Measurements from ENCODE around the gene IKZF5. TPM values are rescaled to one million over a fixed set of nuclear protein-coding genes. Genes with fewer than 3 reads are reported as not detected.

IKZF5 gene
- total RNA-seq, 1 donor from 2014 or later, result 17.0 TPM

DNA sequence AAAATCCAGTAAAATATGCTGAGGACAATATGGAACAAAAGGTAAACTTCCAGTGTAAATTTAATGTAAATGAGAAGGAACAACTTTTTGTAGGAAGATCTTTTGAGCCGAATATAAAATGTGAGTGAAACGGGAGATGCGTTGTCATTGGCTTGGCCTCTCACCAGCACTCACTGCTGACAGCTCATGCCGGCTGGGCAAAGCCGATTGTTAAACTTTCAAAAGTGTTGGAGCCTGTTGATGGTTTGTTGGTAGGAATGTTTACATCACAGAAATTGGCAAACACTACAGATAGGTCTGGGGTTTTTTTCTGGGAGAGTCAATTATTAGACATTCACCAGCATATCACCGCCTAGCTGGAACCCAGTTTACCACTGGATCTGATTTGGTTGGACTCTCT lies 22.3 kb downstream of the IKZF5 start:
- no peak for ATAC-seq (ENCODE audit: low read depth)
- H3K36me3 Mint-ChIP-seq (ENCODE audit: low read depth), result peaks cover 24% of the 10 kb centered on the region
- no peak overlapping the region for H3K4me3 Mint-ChIP-seq

GRCh38 chr10:122984708-122985107 lies 23.9 kb downstream of the IKZF5 start:
- intact Hi-C loops (cut with micrococcal nuclease), result no loop called here
- POLR2A ChIA-PET, result interaction anchor here (2.6 kb wide), 1 partner anchor 24 kb away, joined by 10 read pairs; the partner anchor contains the start of genes ACADSB and IKZF5
- H3K9me3 Mint-ChIP-seq, result no peaks in the 10 kb centered on the region
- no peak overlapping the region for H3K27ac Mint-ChIP-seq
- CTCF ChIA-PET, result no interaction called here
- no peak for ATAC-seq (ENCODE audit: low read depth)
- TF ChIP-seq, protein P1, sequence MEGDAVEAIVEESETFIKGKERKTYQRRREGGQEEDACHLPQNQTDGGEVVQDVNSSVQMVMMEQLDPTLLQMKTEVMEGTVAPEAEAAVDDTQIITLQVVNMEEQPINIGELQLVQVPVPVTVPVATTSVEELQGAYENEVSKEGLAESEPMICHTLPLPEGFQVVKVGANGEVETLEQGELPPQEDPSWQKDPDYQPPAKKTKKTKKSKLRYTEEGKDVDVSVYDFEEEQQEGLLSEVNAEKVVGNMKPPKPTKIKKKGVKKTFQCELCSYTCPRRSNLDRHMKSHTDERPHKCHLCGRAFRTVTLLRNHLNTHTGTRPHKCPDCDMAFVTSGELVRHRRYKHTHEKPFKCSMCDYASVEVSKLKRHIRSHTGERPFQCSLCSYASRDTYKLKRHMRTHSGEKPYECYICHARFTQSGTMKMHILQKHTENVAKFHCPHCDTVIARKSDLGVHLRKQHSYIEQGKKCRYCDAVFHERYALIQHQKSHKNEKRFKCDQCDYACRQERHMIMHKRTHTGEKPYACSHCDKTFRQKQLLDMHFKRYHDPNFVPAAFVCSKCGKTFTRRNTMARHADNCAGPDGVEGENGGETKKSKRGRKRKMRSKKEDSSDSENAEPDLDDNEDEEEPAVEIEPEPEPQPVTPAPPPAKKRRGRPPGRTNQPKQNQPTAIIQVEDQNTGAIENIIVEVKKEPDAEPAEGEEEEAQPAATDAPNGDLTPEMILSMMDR (IDR thresholded peaks at IDR 0.05), result no peak
- H3K36me3 Mint-ChIP-seq (ENCODE audit: low read depth), result peaks cover 18% of the 10 kb centered on the region
- H3K27me3 Mint-ChIP-seq, result no peaks in the 10 kb centered on the region
- DNase-seq, result no peak
- peaks cover 18% of the 10 kb centered on the region for H3K4me1 Mint-ChIP-seq
- no peak overlapping the region for H3K4me3 Mint-ChIP-seq

More for the DNA sequence above, 22.3 kb downstream of the IKZF5 start:
- Mint-ChIP-seq H3K27me3 (no peaks in the 10 kb centered on the region), H3K4me1 (peaks cover 5% of the 10 kb centered on the region), H3K9me3 (no peaks in the 10 kb centered on the region), H3K27ac (no peak overlapping the region)
- CTCF ChIA-PET, result no interaction called here
- no peak for DNase-seq
- intact Hi-C loops (cut with micrococcal nuclease), result no loop called here
- POLR2A ChIA-PET, result no interaction called here
- TF ChIP-seq, protein P1 (IDR thresholded peaks at IDR 0.05), result no peak

DNA sequence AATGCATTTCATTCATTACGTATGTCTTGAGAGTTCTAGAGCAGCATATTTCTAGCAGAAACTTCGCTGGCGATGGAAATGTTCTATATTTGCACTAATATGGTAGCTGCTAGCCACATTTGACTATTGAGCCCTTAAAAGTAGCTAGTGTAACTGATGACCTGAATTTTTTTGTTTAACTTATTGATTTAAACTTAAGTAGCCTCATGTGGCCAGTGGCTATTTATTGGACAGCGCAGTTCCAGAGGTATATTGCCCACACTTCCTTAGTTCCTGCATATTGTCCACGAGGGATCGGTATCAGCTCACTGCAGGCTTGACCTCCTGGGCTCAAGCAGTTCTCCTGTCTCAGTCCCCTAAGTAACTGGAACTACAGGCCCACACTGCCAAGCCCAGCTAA lies 24.7 kb downstream of the IKZF5 start:
- no peak for DNase-seq
- Mint-ChIP-seq H3K36me3 (ENCODE audit: low read depth) (peaks cover 18% of the 10 kb centered on the region), H3K4me3 (no peak overlapping the region), H3K4me1 (peaks cover 18% of the 10 kb centered on the region), H3K9me3 (no peaks in the 10 kb centered on the region), H3K27ac (no peak overlapping the region), H3K27me3 (no peaks in the 10 kb centered on the region)
- TF ChIP-seq, protein P1 (IDR thresholded peaks at IDR 0.05), result no peak
- ChIA-PET CTCF (no interaction called here), POLR2A (interaction anchor here (2.6 kb wide), 1 partner anchor 25 kb away, joined by 10 read pairs; the partner anchor contains the start of genes ACADSB and IKZF5)
- ATAC-seq (ENCODE audit: low read depth), result no peak
- intact Hi-C loops (cut with micrococcal nuclease), result no loop called here

- ATAC-seq (ENCODE audit: low read depth) (no peak), DNase-seq (no peak)
- POLR2A ChIA-PET, result interaction anchor here (1.4 to 4.1 kb wide), 3 partner anchors 27 to 173 kb away, joined by 8 to 43 read pairs (median 16); partner anchors contain the start of genes ACADSB, BUB3, C10orf88 and IKZF5
- intact Hi-C loops (cut with micrococcal nuclease), result no loop called here
- peaks cover 6% of the 10 kb centered on the region for H3K36me3 Mint-ChIP-seq (ENCODE audit: low read depth)
- H3K4me1 Mint-ChIP-seq, result peaks cover 18% of the 10 kb centered on the region
- H3K27ac Mint-ChIP-seq, result peak overlapping the region; percentile 96
- peaks cover 3% of the 10 kb centered on the region for H3K27me3 Mint-ChIP-seq
- TF ChIP-seq, protein P1 (IDR thresholded peaks at IDR 0.05), result no peak
- CTCF ChIA-PET, result no interaction called here
- H3K9me3 Mint-ChIP-seq, result no peaks in the 10 kb centered on the region
- H3K4me3 Mint-ChIP-seq, result peak overlapping the region; percentile 93
These were observed 27.5 kb downstream of the IKZF5 start for GRCh38 chr10:122981066-122981464.

DNA sequence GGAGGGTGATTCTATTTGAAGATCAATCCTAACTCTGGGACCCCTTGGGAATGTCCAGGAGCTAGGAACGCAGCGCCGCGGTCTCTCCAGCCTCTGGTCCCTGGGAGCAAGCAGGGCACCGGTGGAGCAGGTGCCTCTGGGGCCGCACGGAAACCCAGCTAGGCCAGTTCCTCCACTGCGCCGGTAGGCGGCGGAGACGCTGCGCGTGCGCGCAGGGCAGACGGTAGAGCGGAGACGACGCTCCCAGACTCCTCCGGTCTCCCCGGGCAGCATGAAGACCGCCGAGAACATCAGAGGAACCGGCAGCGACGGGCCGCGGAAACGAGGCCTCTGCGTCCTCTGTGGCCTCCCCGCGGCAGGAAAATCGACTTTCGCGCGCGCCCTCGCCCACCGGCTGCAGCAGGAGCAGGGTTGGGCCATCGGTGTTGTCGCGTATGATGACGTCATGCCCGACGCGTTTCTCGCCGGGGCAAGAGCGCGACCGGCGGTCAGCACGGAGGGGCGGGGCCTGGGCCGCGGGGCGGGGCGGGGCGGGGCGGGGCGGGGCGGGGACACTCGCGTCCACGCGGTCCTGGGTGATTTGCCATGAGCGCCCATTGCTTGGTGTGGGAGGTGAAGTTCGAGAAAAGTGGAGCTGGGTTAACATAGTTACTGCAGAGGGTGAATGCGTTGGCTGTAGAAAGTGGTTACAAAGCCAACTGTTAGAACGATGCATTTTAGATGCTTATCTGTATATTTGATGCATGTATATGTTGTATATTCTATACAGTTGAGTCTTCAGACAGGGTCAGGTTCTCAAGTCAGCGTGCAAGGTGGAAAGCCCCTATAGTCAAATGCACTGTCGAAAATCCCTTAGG lies 28.2 kb downstream of the IKZF5 start, which contains the start of gene PSTK:
Gene PSTK (plus strand): TSS at position 193 of the 857 bp plus-strand sequence. CDS start 79 bp downstream, at position 272.
- POLR2A ChIA-PET, result interaction anchor here (0.6 to 4.1 kb wide), 6 partner anchors 9 to 174 kb away, joined by 3 to 43 read pairs (median 7); partner anchors contain the start of genes ACADSB, BUB3, C10orf88 and IKZF5

More for the DNA sequence above, 28.2 kb downstream of the IKZF5 start, which contains the start of gene PSTK:
- TF ChIP-seq, protein P1 (IDR thresholded peaks at IDR 0.05), result no peak
- Mint-ChIP-seq H3K27ac (peak within 1 kb of the TSS; percentile 96), H3K4me1 (peaks cover 18% of the 10 kb centered on the region), H3K4me3 (peak within 1 kb of the TSS; percentile 93), H3K27me3 (peaks cover 7% of the 10 kb centered on the region), H3K9me3 (no peaks in the 10 kb centered on the region), H3K36me3 (ENCODE audit: low read depth) (peaks cover 6% of the 10 kb centered on the region)
- intact Hi-C loops (cut with micrococcal nuclease), result loop anchor here (1.0 kb wide), 5 partner anchors 26 to 605 kb away; partner anchors contain the start of genes BUB3, C10orf88, FAM24B and IKZF5
- ATAC-seq (ENCODE audit: low read depth), result peak; percentile 96
- DNase-seq, result peak; percentile 84
- CTCF ChIA-PET, result interaction anchor here (0.9 kb wide), 1 partner anchor 26 kb away, joined by 3 read pairs; the partner anchor contains the start of gene C10orf88
